GM12872 (cell line): ENCODE measurements around the gene PACSIN3.

Source experiments
- CTCF ChIP-seq: IDR thresholded peaks from 3 replicates; pipeline ENCODE4 v1.5.1; 2011; ENCODE audit warnings: low read depth, mild to moderate bottlenecking, low read length, moderate library complexity; ENCODE audit not compliant: insufficient read depth

The PACSIN3 gene

DNA sequence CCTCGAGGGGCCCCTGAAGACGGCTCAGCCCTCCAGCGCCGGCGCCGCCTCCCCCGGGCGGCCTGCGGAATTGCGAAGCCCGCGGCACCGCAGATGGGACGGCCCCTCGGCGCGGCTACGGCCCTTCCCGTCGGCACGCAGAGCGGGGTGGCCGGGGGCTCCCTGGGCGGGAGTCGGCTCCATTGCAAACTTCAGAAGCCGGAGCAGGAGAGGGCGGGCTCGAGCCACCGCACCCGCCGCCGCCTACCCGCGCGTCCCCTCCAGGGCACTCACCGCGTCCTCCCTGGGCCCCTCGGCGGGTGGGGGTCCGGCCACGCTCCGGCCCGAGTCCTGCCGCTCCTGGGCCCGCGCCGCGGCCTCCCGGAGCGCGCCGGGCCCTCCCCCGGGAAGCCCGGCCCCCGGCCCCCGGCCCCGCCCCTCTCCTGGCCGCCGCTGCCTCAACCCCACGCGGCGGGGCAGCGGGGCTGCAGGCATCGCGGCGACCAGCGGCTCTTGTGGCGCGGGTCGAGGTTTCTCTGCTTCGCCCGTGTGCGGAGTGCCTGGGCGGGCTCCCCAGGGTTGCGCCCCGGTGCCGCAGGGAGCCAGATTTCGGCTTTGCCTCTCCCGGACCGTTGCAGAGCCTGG is at the start of gene PACSIN3:
Gene PACSIN3, minus strand, starts transcription at position 359 of the 624 bp plus-strand sequence. CDS start 3,707 bp downstream, outside the sequence.
- no peak for TF ChIP-seq CTCF

GRCh38 chr11:47235163-47235562 is 48.9 kb upstream of the PACSIN3 start:
- TF ChIP-seq CTCF, result no peak

DNA sequence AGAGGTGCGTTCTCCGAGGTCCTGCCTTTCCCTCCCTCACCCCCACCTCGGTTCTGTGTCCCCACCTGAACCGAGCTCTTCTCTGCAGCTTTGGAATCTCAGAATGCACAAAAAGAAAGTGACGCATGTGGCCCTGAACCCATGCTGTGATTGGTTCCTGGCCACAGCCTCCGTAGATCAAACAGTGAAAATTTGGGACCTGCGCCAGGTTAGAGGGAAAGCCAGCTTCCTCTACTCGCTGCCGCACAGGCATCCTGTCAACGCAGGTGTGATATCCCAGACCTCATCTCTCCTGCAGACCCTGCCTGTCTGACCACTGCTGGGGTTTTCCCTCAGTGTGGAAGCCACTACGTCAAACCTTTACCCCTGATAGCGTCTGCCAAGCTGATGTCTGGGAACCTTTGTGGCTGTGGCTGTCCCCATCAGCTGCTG is 48.5 kb upstream of the PACSIN3 start:
- no peak for TF ChIP-seq CTCF

- 0 out of 3 replicates have a peak, but pooled peaks have one; percentile 15 for TF ChIP-seq CTCF
Observed at GRCh38 chr11:47233989-47234668, 47.9 kb upstream of the PACSIN3 start.

DNA sequence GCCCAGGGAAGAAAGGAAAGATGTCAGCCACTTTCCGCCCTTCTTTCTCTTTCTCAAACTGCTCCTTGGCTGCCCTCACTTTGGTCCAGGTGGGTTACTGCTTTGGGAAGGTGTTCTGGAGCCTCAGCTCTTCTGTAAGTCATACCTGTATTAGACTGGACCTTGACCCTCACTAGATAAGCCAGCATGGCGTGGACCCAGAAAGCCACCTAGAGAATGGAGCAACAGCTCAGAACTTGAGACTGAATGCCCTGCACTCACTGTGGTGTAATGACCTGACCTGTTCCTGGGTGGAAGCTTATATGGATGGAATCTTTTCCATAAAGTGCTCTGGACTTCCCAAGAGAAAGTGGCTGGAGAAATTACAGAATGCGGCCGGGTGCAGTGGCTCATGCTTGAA is 46.8 kb upstream of the PACSIN3 start:
- no peak for TF ChIP-seq CTCF

DNA sequence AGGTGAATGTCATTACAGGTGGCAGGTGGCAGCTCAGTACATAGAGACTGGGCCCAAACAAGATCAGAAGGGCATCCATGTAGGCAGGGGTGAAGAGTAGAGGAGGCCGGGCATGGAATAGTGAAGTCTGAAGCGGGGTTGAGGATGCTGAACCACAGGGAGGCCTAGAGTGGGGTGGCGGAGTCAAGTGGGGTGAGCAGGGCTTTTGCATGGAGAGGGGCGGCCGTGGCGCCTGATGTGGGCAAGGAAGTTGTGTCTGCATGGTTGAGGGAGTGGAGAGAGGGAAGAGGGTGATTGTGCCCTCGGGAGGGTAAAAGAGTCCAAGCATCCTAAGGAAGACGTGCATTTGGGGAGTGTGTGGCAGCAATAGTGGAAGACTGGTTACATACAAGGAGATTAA is 42.9 kb upstream of the PACSIN3 start:
- TF ChIP-seq CTCF, result no peak

GRCh38 chr11:47225552-47226400 is 39.5 kb upstream of the PACSIN3 start:
- no peak for TF ChIP-seq CTCF
